HG03060 (cell line): ENCODE measurements around the gene FBXW4.

Experiments used
- ATAC-seq: cut with Tn5 transposase; IDR thresholded peaks from one replicate; pipeline ENCODE4 v1.9.1; 2021; ENCODE audit warnings: low read depth, moderate number of reproducible peaks; ENCODE audit not compliant: unreplicated experiment

The FBXW4 gene

DNA sequence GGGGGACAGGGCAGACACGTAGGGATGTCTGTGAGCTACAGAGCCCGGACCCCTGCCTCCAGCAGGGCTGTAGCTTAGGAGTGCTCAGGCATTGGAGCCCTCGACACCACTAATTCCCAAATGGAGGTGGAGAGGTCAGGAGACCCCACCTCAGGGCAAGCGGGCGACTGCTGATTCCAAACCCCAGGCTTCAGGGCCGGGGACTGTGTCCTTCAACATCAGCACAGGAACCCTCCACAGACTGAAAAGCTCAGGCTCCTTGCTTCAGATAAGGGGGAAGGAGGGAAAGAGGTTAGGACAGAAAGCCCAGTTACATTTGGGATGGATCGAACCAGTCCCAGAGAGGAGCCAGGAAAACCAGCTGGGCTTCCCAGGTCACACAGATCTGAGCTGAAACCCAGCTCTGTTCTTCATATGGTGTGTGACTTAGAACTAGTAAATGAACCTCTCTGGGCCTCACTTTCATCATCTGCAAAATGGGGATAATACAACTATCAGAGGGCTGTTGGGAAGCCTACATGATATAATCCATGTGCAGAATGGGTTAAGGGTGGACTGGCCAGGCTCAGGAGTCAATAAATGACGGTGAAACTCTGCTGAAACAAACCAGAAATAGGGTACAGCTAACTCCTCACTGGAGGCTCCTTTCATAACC is 123.6 kb downstream of the FBXW4 start:
- no peak for ATAC-seq

DNA sequence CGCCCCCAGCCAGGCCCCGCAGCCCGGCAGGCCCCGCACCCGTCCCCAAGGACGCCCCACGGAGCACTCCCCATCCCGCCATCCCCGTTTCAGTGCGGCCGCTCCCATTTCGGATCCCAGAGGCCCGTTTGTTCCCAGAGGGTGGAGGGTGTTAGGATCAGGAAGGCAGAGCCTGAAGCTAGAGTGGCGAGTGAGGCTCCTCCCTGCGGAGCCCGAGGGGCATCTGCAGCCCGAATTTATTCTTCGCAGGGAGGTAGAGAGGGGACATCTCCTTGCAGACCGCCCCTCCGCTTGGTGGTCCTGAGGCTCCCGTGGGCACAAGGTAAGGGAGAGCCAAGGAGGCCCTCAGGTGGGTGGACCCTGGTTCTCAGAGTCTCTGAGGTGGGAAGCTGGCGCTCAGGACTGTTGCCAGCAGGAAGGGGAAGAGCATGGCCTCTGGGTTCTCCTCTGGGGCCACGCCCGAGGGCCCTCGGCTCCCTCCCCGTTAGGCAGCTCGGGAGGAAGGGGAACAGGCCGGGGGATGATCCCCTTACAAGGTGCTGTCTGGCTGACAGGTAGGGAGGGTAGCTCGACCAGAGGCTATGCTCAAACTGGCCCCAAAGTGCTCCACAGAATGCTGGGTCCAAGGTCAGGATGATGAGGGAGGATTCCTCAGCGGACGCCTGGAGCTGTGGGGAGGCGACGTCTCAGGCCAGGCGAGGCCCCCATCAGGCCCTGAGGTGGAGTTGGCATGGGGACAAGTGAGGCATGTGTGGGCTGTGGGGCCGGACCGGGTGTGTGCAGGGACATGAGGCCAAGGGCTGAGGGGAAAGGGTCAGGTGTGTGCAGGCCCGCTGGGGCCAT is 124.3 kb downstream of the FBXW4 start:
- ATAC-seq = no peak

DNA sequence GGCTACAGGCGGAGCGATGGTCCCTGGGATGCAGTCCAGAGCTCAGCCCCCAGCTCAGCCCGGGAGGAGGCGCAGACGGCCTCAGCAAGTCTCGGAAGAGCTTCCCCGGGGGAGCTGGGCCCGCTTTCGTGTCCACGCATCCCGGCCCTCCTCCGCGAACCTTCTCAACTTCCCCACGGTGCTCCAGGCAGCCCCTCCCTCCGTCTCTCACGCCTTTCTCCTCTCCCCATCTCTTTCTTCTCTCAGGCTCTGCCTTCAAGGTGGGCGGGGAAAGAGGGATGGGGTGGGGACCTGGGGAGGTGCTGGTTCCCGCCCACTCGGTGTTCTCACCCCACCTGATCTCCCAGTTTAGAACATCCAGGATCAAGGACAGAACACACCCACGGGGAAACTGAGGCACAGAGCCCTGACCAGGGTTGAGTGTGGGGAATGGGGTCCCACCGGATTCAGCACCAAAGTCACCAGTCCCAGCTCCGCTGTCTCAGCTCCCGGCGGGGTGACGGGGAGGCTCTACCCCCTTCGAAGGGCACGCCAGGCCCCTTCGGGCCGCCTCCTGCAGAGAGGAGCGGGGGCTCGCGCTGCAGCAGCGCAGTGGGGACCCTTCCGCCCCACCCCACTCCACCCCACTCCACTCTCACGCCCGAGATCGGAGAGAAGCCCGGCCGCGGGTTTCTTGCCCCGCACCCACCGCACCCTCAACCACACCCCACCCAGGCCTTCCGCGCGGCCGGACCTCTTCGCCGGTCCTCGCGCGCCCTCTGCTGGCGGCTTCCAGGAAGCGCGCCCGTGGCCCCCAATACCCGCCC is 125.1 kb downstream of the FBXW4 start:
- no peak for ATAC-seq

DNA sequence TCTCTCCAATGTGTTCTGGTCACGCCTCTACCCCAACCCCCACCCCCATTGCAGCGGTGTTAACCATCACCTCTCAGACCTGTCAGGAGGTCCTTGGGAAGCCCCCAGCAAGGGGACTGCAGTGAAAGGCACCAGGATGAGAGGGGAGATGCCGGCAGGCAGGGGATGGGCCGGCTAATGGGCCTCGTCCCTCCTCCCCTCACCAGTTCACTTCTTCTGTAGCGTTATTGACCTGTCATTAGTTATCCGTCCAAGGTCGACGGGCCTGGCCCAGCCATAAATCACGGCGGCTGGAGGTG is 125.7 kb downstream of the FBXW4 start:
- ATAC-seq = no peak

DNA sequence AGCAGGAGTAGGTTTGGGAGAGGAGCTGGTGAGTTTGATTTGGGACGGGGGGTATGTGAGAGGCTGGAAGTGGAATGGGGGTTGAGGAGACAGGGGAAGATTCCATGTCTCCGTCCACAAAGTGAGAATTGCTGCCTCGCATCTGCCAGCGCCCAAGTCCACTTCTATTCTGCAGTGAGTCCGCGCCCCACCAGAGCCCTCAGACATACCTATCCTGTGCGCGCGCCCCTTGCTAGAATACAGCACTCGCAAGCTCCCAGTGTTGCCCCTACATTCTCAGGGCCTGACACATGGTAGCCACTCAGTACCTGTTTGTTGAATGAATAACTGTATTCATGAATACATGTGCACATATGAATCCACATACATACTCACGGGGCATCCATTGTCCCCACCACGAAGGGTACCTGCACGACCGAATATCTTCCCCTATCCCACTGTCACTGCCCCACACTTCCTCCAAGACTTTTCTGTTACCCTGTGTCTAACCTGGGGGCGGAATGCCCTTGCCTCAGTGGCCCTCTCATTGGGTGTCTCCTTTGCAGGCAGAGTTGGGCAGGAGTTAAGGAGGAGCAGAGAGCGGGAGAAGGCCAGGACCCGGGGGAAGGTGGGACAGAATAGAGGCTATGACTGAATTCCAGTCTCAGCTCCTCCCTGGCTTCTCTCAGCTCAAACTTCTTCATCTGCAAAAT is 126.8 kb downstream of the FBXW4 start:
- no peak for ATAC-seq

DNA sequence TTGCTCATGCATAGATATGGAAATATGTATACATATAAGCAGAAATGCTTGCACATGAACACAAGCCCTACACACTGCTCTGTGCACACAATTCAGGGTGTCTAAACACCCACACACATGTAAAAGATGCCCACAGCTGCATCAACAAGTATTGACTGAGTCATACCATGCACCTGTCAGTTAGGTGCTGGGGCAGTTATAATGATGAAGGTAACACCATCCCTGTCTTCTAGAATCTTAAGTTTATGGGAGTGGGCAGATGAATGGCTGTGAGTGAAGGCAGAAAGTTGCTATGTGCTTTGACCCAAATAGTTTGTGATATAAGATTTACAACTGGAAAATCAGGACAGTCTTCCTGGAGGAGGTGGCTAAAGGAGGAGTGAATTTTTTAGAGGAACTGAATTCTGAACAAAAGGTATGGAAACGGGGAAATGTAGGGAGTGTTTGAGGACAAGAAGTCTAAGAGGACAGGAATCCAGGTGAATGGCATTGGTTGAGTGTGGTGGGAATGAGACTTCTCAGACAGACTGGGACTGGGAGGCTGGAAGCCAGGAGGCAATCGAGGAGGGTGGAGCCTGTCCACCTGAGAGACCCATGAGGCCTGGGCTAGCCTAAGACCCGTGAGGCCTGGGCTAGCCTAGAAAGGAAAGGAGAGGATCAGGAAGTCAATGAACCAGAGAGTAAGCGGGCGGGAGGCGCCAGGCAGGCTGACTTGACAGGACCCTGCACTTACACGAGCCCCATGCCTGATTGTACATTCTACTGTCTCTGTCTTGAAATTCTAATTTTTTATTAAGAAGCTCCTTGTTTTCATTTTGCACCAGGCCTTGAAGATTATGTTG is 127.6 kb downstream of the FBXW4 start:
- no peak for ATAC-seq

DNA sequence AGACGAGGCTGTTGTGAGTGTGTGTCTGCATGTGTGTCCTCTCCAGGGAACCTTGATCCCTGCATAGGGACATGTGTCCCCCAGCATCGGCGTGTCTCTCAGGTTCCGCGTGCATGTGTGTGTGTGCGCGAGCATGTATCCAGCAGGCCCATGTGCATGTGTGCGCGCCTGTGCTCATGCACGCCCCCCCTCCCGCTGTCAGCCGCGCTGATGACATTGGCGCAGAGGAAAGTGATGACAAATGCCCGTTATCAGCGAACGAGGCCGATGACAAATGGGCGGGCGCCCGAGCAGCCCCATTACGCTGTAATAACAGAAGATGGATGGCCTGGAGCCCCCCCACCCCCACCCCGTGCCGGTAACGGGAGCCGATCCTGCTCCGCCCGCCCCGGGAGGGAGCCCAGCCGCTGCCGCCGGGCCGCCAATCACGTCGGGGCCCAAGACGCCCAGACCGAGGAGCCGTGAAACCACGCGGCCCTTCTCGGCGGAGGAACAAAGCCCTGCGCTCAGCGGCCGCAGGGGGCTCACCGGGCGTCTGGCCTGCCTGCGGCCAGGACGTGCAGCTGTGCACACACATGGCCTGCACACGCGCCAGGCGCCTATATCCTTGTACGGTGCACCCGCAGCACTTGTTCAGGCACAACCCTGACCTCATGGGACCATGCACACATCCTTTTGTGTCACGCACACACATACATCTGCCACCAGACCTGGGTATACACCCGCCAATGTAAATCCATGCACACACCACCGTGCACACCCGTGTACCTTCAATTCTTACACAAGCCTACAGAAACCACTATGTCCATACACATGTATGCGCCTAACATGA is 128.4 kb downstream of the FBXW4 start:
- ATAC-seq = no peak

DNA sequence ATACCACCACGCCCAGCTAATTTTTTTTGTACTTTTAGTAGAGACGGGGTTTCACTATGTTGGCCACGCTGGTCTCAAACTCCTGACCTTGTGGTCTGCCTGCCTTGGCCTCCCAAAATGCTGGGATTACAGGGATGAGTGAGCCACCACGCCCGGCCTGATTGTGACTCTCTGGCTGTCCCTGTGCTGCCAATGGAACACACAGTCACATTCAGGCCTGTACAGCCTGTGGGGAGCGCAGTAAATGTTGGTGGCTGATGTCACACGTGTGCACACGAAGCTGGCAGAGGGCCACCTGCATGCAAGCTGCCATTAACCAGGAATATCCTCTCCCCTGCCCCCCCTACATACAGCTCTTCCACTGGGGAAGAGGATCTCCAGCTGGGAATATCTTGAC is 129.0 kb downstream of the FBXW4 start:
- ATAC-seq = no peak

DNA sequence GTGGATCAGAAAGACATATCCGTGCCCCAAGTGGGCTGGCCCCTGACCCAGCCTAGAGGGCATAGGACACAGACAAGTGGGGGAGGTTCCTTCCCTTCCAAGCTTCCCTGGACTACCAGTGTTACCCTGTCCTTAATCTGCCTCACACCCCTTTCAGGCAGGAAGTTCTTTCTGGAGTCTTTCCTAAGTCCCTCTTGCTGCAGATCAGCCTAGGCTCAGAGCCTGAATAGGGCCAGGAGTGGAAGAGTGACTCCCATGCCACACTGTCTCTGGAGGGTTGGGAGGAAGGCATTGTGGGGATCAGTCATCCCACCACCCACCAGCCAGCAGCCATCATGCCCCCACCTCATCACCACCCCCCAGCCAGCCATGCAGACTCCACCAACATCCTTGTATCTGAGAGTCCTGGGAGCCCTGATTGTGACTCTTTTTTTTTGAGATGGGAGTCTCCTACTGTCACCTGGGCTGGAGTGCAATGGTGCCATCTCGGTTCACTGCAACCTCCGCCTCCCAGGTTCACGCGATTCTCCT is 129.5 kb downstream of the FBXW4 start:
- ATAC-seq = no peak

DNA sequence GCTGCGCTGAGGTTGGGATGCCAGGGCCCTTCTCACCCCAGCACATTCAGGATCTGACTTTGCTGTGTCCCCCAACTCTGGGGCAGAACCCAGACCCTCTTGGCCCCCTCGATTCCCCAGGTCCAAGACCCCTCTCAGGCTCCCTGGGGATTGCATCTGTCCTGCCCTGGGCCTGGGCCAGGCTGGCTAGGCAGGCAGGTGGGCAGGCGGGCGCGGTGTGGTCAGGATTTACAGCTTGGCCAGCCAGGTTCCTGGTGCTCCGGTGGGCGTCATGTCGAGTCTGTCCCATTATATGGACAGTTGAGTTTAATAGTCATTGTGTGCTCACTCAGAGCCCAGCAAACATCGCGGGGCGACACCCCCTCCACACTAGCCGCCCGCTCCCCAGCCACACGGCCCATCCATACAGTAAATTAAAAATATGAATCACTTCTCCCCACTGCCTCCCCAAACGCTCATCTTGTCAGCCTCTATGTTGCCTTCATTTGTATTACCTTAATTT is 130.4 kb downstream of the FBXW4 start:
- ATAC-seq = no peak

DNA sequence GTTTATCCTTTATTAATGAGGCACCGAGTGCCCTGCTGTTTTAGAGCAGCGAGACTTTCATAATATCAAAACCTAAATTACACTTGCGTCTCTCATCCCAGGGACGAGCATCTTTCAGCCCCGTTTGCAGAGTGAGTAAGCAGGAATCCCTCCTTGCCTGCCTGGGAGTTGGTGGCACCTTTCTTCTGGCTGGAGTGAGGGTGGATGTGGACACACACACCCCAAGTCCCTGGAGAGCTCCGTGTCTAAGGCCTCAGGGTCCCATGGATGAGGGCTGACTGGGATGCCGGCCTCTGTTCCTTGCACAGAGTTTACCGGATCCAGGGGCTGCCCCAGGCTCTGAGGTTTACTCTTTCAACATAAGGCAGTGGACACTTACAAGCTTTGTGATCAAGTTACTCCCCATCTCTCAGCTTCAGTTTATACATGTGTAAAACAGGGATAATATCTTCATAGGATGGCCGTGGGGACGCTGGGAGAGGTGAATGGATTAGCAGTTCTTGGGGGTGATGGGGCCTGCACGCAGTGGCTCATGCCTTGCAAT is 131.4 kb downstream of the FBXW4 start:
- ATAC-seq = no peak

DNA sequence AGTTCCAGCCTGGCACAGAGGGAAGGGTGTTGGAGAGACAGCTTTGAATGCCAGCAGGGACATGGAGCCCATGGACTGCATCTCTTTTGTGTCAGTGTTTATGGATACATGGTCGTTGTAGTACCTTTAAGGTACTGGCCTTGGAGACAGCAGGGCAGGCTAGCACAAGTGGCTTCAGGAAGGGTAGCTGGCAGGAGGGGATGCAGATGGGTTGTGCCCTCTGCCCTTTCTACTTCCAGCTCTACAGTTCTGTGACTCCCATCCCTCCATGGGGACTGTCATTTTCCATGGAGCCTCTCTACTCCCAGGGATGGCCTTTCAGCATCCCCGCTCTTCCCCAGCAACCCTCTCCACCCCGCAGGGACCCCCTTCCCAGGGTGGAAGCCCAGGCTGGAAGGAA is 132.0 kb downstream of the FBXW4 start:
- no peak for ATAC-seq

DNA sequence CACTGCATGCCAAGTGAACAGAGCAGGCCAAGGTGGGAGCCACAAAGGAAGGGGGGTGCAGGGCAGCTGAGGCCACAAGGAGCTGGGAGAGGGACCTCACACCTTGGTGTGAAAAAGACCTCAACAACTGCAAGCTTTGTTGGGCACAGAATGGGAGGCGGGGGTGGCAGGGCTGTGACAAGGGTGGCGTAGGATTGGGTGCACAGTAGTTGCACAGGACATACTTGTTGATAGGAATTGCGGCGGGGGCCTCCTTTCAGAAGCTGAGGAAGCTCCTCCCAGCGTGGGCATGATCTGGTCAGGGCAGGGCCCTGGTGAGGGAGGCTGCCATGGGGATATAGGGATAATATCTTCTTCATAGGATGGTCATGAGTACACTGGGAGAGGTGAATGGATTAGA is 132.7 kb downstream of the FBXW4 start:
- no peak for ATAC-seq

DNA sequence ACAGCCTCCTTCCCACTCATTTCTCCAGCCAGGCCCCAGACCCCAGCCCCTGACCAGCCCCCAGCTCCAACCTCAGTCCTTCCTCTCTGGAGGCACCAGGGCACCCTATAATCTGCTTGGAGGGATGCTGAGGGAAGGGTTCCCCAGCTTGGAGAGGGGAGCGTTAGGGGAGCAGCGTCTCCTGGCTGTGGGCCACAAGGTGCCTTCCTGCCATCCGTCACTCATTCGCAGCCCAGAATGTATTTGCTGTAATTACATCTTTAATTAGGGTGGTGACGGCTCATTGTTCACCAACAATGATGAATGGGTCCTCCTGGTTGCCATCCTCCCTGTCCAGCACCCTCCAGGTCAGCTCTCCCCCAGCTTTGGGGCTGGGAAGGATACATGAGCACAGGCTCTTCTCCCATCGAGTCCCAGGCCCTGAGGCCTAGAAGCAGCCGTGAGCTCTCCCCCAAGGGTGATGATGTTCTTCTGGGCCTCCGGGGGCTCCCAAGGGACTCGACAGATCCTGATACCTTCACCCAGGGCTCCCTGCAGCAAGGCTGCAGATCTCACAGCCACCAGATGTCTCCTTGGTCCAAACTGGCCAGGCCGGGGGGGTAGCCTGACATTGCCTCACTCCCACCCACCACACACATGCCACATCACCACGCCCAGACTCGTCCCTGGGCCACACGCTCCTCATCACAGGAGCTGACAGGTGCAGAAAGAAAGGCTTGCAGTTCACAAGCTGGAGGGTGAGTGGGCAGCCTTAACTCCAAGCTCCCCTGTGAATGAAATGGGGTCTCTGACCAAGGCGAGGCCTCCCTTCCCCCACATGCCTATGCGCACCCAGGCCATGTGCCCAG is 133.7 kb downstream of the FBXW4 start:
- no peak for ATAC-seq
